H9 (cell line): ENCODE measurements around the gene DTNB. TPM values are rescaled to one million over a fixed set of nuclear protein-coding genes. Genes with fewer than 3 reads are reported as not detected.

Experiments
- DNase-seq: peaks from one replicate; pipeline ENCODE4 v3.0.0-alpha.2; 2017
- H2AFZ ChIP-seq: one replicate; pipeline ENCODE4 v1.6.1; 2013; ENCODE audit warnings: mild to moderate bottlenecking, low read length, control low read depth, moderate library complexity
- H2AK5ac ChIP-seq: 2 replicates; pipeline ENCODE4 v1.6.1; 2013; ENCODE audit warnings: low read length, control low read depth, mixed read lengths; ENCODE audit not compliant: insufficient read length
- H2BK120ac ChIP-seq: one replicate; pipeline ENCODE4 v1.6.1; 2013; ENCODE audit warnings: low read depth, mild to moderate bottlenecking, low read length, control low read depth, inconsistent platforms; ENCODE audit not compliant: poor library complexity, severe bottlenecking
- H2BK12ac ChIP-seq: 2 replicates; pipeline ENCODE4 v1.6.1; 2013; ENCODE audit warnings: low read length, control low read depth, mixed read lengths, low read depth; ENCODE audit not compliant: insufficient read length
- H2BK15ac ChIP-seq: 2 replicates; pipeline ENCODE4 v1.6.1; 2013; ENCODE audit warnings: low read depth, low read length, control low read depth
- H2BK20ac ChIP-seq: one replicate; pipeline ENCODE4 v1.6.1; 2013; ENCODE audit warnings: low read depth, mild to moderate bottlenecking, low read length, control low read depth, inconsistent platforms; ENCODE audit not compliant: poor library complexity, severe bottlenecking
- H2BK5ac ChIP-seq: 2 replicates; pipeline ENCODE4 v1.6.1; 2013; ENCODE audit warnings: low read length, control low read depth, mixed read lengths; ENCODE audit not compliant: insufficient read length
- H3K14ac ChIP-seq: 2 replicates; pipeline ENCODE4 v1.6.1; 2013; ENCODE audit warnings: low read length, control low read depth; ENCODE audit not compliant: insufficient read depth
- H3K18ac ChIP-seq: 2 replicates; pipeline ENCODE4 v1.6.1; 2013; ENCODE audit warnings: low read depth, mild to moderate bottlenecking, mixed read lengths, low read length, control low read depth; ENCODE audit not compliant: insufficient read length
- H3K23ac ChIP-seq: 2 replicates; pipeline ENCODE4 v1.6.1; 2013; ENCODE audit warnings: low read length, control low read depth, mixed read lengths, low read depth; ENCODE audit not compliant: insufficient read length
- H3K23me2 ChIP-seq: 2 replicates; pipeline ENCODE4 v1.6.1; 2013; ENCODE audit warnings: low read depth, mild to moderate bottlenecking, mixed read lengths, low read length, control low read depth; ENCODE audit not compliant: insufficient read length, poor library complexity, severe bottlenecking
- H3K27ac ChIP-seq: 2 replicates; pipeline ENCODE4 v1.5.1; 2013; ENCODE audit warnings: low read length, control low read depth, mixed read lengths, low read depth; ENCODE audit not compliant: insufficient read length
- H3K27me3 ChIP-seq: 2 replicates; pipeline ENCODE4 v1.6.1; 2013; ENCODE audit warnings: low read length, control low read depth, inconsistent platforms; ENCODE audit not compliant: insufficient read depth
- H3K4ac ChIP-seq: 2 replicates; pipeline ENCODE4 v1.6.1; 2013; ENCODE audit warnings: low read depth, mild to moderate bottlenecking, control low read depth, inconsistent platforms, low read length, moderate library complexity
- H3K4me1 ChIP-seq: 2 replicates; pipeline ENCODE4 v1.6.1; 2013; ENCODE audit warnings: low read length, control low read depth, inconsistent platforms; ENCODE audit not compliant: insufficient read depth
- H3K4me2 ChIP-seq: 2 replicates; pipeline ENCODE4 v1.6.1; 2013; ENCODE audit warnings: low read length, control low read depth, mixed read lengths; ENCODE audit not compliant: insufficient read length, insufficient read depth
- H3K56ac ChIP-seq: 2 replicates; pipeline ENCODE4 v1.6.1; 2013; ENCODE audit warnings: low read depth, mild to moderate bottlenecking, mixed read lengths, low read length, control low read depth; ENCODE audit not compliant: insufficient read length
- H3K79me1 ChIP-seq: 2 replicates; pipeline ENCODE4 v1.6.1; 2013; ENCODE audit warnings: low read depth, mild to moderate bottlenecking, moderate library complexity, low read length, control low read depth, inconsistent platforms; ENCODE audit not compliant: insufficient read depth, poor library complexity, severe bottlenecking
- H3K79me2 ChIP-seq: 2 replicates; pipeline ENCODE4 v1.6.1; 2013; ENCODE audit warnings: low read length, control low read depth, inconsistent platforms; ENCODE audit not compliant: insufficient read depth
- H3K9ac ChIP-seq: 2 replicates; pipeline ENCODE4 v1.6.1; 2013; ENCODE audit warnings: low read length, control low read depth, mixed read lengths; ENCODE audit not compliant: insufficient read length; ENCODE audit errors: extremely low read depth
- H3K9me3 ChIP-seq: one replicate; pipeline ENCODE4 v1.6.1; 2013; ENCODE audit warnings: low read depth, low read length, inconsistent platforms; ENCODE audit not compliant: control insufficient read depth
- H3T11ph ChIP-seq: one replicate; pipeline ENCODE4 v1.6.1; 2013; ENCODE audit warnings: mild to moderate bottlenecking, low read length, control low read depth, inconsistent platforms
- H4K20me1 ChIP-seq: one replicate; pipeline ENCODE4 v1.6.1; 2013; ENCODE audit not compliant: control insufficient read depth, insufficient read length, insufficient read depth
- H4K5ac ChIP-seq: 2 replicates; pipeline ENCODE4 v1.6.1; 2013; ENCODE audit warnings: low read depth, mild to moderate bottlenecking, mixed read lengths, low read length, control low read depth; ENCODE audit not compliant: insufficient read length
- H4K8ac ChIP-seq: replicated peaks from 2 replicates; pipeline ENCODE4 v1.6.1; 2013; ENCODE audit warnings: low read length, control low read depth, mixed read lengths, low read depth; ENCODE audit not compliant: insufficient read length
- H4K91ac ChIP-seq: 2 replicates; pipeline ENCODE4 v1.6.1; 2013; ENCODE audit warnings: low read depth, mild to moderate bottlenecking, moderate library complexity, mixed read lengths, low read length, control low read depth; ENCODE audit not compliant: insufficient read length
- H3K27ac Mint-ChIP-seq, 3 experiments: 2 replicates in 2 of 3; 3 replicates in 1 of 3; pipeline ENCODE4 v1.8.0; 2020 to 2021; ENCODE audit warnings: mixed read lengths in 3 of 3, mild to moderate bottlenecking in 1 of 3, moderate library complexity in 1 of 3
- H3K27me3 Mint-ChIP-seq: 2 replicates; pipeline ENCODE4 v1.8.0; 2021; ENCODE audit warnings: low read depth, mild to moderate bottlenecking, moderate library complexity, mixed read lengths
- H3K36me3 Mint-ChIP-seq, 3 experiments: 2 replicates in 2 of 3; 3 replicates in 1 of 3; pipeline ENCODE4 v1.8.0; 2020 to 2021; ENCODE audit warnings: low read depth in 3 of 3, mixed read lengths in 3 of 3; ENCODE audit not compliant: insufficient read depth in 1 of 3
- H3K4me1 Mint-ChIP-seq, 2 experiments: 2 replicates each; pipeline ENCODE4 v1.8.0; 2020; ENCODE audit warnings: mixed read lengths in 2 of 2
- H3K4me3 Mint-ChIP-seq, 2 experiments: 2 replicates in 1 of 2; 3 replicates in 1 of 2; pipeline ENCODE4 v1.8.0; 2020 to 2021; ENCODE audit warnings: mild to moderate bottlenecking in 2 of 2, mixed read lengths in 2 of 2, moderate library complexity in 1 of 2
- H3K9me3 Mint-ChIP-seq, 2 experiments: 2 replicates in 1 of 2; 3 replicates in 1 of 2; pipeline ENCODE4 v1.8.0; 2020; ENCODE audit warnings: mild to moderate bottlenecking in 2 of 2, mixed read lengths in 2 of 2, moderate library complexity in 1 of 2
- WGBS: extraction: QIAGEN DNeasy Blood & Tissue Kit; methylation state at CpG from one replicate; pipeline ENCODE4 v1.1.7; 2013; ENCODE audit warnings: missing lambda C conversion rate, low lambda C conversion rate, mixed read lengths; ENCODE audit not compliant: insufficient read length; ENCODE audit errors: extremely low coverage; 5-methylcytosine and 5-hydroxymethylcytosine counted together
- total RNA-seq: library from RNA; stranded (reverse); gene quantifications from 2 replicates; pipeline ENCODE4 v1.2.1, GENCODE V29; 2021
- TF ChIP-seq, protein P1 (sequence below): fragments of 200-600 bp; sonication (generic); conservative IDR thresholded peaks from 3 replicates; pipeline ENCODE4 v1.8.0; 2021; ENCODE audit warnings: antibody characterized with exemption, mild to moderate bottlenecking

DTNB gene
- total RNA-seq, 1 experiment from 2014 or later: 26.7 TPM

DNA sequence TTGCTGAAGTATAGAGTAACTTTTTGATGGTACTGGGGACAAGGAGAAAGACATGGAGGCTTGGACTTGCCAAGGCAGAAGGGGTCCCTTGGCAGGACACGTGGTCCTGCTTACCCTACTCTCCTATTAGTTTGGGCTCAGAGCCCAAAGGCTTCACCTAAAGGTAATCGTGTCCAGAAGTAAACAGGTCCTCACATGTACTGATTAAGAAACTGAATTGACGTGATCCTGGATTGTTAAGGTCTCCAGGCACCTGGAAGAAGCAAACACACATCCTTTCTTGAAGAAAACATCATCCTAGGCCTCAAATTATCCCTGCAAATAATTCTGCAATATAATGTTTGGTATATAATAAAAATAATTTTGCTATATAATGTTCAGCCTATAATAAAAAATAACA is 50.0 kb downstream of the DTNB start:
- Mint-ChIP-seq H3K4me1 (0 out of 4 replicates have a peak, but pooled peaks cover 0 to 3% of the 10 kb centered on the region in 2 experiments), H3K36me3 (peaks cover 18 to 53% (median 39%) of the 10 kb centered on the region in 3 experiments; a peak in 6 of 7 replicates), H3K27me3 (no peaks in the 10 kb centered on the region; the same call in 1 of the 2 replicates), H3K27ac (no peak overlapping the region), H3K9me3 (no peaks in the 10 kb centered on the region), H3K4me3 (no peak overlapping the region)
- no peaks in the 10 kb centered on the region for H3K9me3 ChIP-seq
- H3K18ac ChIP-seq: no peak overlapping the region
- no peaks in the 10 kb centered on the region for H3K4me1 ChIP-seq
- no peak overlapping the region for H3K4ac ChIP-seq
- H3K56ac ChIP-seq: no peak overlapping the region
- no peak overlapping the region for H2BK12ac ChIP-seq
- H3K79me2 ChIP-seq: no peaks in the 10 kb centered on the region
- H4K20me1 ChIP-seq: no peaks in the 10 kb centered on the region
- TF ChIP-seq, protein P1, sequence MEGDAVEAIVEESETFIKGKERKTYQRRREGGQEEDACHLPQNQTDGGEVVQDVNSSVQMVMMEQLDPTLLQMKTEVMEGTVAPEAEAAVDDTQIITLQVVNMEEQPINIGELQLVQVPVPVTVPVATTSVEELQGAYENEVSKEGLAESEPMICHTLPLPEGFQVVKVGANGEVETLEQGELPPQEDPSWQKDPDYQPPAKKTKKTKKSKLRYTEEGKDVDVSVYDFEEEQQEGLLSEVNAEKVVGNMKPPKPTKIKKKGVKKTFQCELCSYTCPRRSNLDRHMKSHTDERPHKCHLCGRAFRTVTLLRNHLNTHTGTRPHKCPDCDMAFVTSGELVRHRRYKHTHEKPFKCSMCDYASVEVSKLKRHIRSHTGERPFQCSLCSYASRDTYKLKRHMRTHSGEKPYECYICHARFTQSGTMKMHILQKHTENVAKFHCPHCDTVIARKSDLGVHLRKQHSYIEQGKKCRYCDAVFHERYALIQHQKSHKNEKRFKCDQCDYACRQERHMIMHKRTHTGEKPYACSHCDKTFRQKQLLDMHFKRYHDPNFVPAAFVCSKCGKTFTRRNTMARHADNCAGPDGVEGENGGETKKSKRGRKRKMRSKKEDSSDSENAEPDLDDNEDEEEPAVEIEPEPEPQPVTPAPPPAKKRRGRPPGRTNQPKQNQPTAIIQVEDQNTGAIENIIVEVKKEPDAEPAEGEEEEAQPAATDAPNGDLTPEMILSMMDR: no peak
- no peak for DNase-seq
- no peak overlapping the region for H2AFZ ChIP-seq
- no CpG with 5 or more reads among the region's 3 CpGs for WGBS
- H3K27me3 ChIP-seq: no peaks in the 10 kb centered on the region
- H2BK15ac ChIP-seq: no peak overlapping the region
- H4K5ac ChIP-seq: no peak overlapping the region
- H3K27ac ChIP-seq: no peak overlapping the region
- no peaks in the 10 kb centered on the region for H3K79me1 ChIP-seq
- no peak overlapping the region for H3K9ac ChIP-seq
- no peak overlapping the region for H2BK120ac ChIP-seq
- H2AK5ac ChIP-seq: no peak overlapping the region
- no peak overlapping the region for H4K8ac ChIP-seq
- no peak overlapping the region for H3T11ph ChIP-seq
- H2BK5ac ChIP-seq: no peak overlapping the region
- H3K4me2 ChIP-seq: no peak overlapping the region
- no peak overlapping the region for H3K14ac ChIP-seq
- no peak overlapping the region for H4K91ac ChIP-seq
- H2BK20ac ChIP-seq: no peak overlapping the region
- no peak overlapping the region for H3K23ac ChIP-seq
- no peaks in the 10 kb centered on the region for H3K23me2 ChIP-seq
